ENCODE results near the gene SPDYE3.
"Not testable (repeated sequence)": the region's sequence is repeated elsewhere in the genome, so short reads cannot be mapped to it uniquely, and the experiment has no call there.

SPDYE3 gene

GRCh38 chr7:100271716-100272537 is 35.6 kb upstream of the SPDYE3 start:
- TF ChIP-seq, protein P1, sequence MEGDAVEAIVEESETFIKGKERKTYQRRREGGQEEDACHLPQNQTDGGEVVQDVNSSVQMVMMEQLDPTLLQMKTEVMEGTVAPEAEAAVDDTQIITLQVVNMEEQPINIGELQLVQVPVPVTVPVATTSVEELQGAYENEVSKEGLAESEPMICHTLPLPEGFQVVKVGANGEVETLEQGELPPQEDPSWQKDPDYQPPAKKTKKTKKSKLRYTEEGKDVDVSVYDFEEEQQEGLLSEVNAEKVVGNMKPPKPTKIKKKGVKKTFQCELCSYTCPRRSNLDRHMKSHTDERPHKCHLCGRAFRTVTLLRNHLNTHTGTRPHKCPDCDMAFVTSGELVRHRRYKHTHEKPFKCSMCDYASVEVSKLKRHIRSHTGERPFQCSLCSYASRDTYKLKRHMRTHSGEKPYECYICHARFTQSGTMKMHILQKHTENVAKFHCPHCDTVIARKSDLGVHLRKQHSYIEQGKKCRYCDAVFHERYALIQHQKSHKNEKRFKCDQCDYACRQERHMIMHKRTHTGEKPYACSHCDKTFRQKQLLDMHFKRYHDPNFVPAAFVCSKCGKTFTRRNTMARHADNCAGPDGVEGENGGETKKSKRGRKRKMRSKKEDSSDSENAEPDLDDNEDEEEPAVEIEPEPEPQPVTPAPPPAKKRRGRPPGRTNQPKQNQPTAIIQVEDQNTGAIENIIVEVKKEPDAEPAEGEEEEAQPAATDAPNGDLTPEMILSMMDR (IDR thresholded peaks at IDR 0.05; ENCODE audit: control insufficient read depth, insufficient read depth, low read depth, low read length, missing control alignments) = peak; percentile 12
- peak; percentile 84 for DNase-seq (ENCODE audit: low read depth)

GRCh38 chr7:100272538-100272902 is 35.0 kb upstream of the SPDYE3 start:
- not testable (repeated sequence) for DNase-seq (ENCODE audit: low read depth)
- H3K4me3 ChIP-seq (ENCODE audit: control insufficient read depth, low read depth, low read length) = peak overlapping the region; percentile 55

More at GRCh38 chr7:100271716-100272537, 35.6 kb upstream of the SPDYE3 start:
- peak overlapping the region; percentile 55 for H3K4me3 ChIP-seq (ENCODE audit: control insufficient read depth, low read depth, low read length)

GRCh38 chr7:100275120-100275519 is 32.4 kb upstream of the SPDYE3 start:
- no peak for DNase-seq (ENCODE audit: low read depth)
- TF ChIP-seq, protein P1 (IDR thresholded peaks at IDR 0.05; ENCODE audit: control insufficient read depth, insufficient read depth, low read depth, low read length, missing control alignments) = no peak

GRCh38 chr7:100276126-100276525 is 31.4 kb upstream of the SPDYE3 start:
- not testable (repeated sequence) for DNase-seq (ENCODE audit: low read depth); H3K4me3 ChIP-seq (ENCODE audit: control insufficient read depth, low read depth, low read length)

More at GRCh38 chr7:100275120-100275519, 32.4 kb upstream of the SPDYE3 start:
- H3K4me3 ChIP-seq (ENCODE audit: control insufficient read depth, low read depth, low read length) = no peak overlapping the region

- not testable (repeated sequence) for DNase-seq (ENCODE audit: low read depth); H3K4me3 ChIP-seq (ENCODE audit: control insufficient read depth, low read depth, low read length)
Observed at GRCh38 chr7:100282069-100282608, 25.4 kb upstream of the SPDYE3 start.

- not testable (repeated sequence) for H3K4me3 ChIP-seq (ENCODE audit: control insufficient read depth, low read depth, low read length)
Observed at GRCh38 chr7:100283147-100283546, 24.4 kb upstream of the SPDYE3 start.

DNA sequence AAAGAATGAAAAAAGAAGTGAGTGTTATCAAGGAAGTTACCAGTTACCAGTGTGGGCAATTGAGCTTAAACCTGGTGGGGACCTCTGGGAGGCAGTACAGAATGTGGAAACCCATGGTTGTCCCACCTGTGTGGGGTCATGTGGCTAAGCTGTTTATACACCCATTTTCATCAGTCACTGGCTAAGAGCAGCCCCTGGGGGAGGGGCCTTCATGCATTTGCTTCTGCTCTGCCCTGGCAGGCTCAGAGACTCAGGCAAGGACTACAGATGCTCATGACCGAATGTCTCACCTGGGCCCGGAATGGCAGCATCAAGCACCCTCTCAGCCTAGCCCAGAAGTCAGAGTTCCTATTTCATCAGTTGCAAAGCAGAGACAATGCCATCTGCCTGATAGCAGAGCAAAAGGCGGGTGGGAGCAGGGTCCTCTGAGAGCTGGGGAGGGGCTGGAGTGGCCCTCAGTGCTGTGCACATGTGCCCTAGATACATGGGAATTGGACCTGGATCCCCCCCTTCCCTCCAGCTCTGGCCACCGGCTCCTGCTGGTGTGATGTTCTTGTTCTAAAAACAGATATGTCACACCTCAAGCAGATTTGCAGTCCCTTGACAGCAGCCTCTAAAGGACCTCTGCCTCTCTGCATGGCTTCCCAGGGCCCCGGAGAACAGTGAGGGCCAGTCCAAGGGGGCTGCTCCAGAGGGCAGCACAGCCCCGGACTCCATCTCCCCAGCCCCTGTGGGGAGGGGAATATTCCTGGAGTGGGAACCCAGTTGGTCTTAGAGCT is 20.1 kb upstream of the SPDYE3 start:
- DNase-seq (ENCODE audit: low read depth); H3K4me3 ChIP-seq (ENCODE audit: control insufficient read depth, low read depth, low read length): not testable (repeated sequence)

More at GRCh38 chr7:100283147-100283546, 24.4 kb upstream of the SPDYE3 start:
- not testable (repeated sequence) for DNase-seq (ENCODE audit: low read depth)

DNA sequence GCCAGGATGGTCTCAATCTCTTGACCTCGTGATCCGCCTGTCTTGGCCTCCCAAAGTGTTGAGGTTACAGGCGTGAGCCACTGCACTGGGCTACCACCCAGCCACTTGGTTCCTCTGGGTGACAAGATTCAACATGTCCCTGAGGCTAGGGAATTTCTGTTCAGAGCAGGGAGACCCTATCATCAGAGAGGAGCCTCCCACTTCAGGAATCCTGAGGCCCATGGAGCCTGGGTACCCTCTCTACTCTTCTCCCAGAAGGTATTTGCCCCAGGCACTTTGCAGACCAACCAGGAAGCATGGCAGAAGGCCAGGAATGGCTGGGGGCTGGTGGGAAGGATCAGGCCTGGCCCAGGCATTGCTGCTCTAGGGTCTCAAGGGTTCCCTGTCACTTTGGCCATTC is 19.2 kb upstream of the SPDYE3 start:
- not testable (repeated sequence) for H3K4me3 ChIP-seq (ENCODE audit: control insufficient read depth, low read depth, low read length); DNase-seq (ENCODE audit: low read depth)

- H3K4me3 ChIP-seq (ENCODE audit: control insufficient read depth, low read depth, low read length); DNase-seq (ENCODE audit: low read depth): not testable (repeated sequence)
Observed at GRCh38 chr7:100292162-100292561, 15.3 kb upstream of the SPDYE3 start.

- not testable (repeated sequence) for H3K4me3 ChIP-seq (ENCODE audit: control insufficient read depth, low read depth, low read length); DNase-seq (ENCODE audit: low read depth)
Observed at GRCh38 chr7:100295269-100295668, 12.2 kb upstream of the SPDYE3 start.

DNA sequence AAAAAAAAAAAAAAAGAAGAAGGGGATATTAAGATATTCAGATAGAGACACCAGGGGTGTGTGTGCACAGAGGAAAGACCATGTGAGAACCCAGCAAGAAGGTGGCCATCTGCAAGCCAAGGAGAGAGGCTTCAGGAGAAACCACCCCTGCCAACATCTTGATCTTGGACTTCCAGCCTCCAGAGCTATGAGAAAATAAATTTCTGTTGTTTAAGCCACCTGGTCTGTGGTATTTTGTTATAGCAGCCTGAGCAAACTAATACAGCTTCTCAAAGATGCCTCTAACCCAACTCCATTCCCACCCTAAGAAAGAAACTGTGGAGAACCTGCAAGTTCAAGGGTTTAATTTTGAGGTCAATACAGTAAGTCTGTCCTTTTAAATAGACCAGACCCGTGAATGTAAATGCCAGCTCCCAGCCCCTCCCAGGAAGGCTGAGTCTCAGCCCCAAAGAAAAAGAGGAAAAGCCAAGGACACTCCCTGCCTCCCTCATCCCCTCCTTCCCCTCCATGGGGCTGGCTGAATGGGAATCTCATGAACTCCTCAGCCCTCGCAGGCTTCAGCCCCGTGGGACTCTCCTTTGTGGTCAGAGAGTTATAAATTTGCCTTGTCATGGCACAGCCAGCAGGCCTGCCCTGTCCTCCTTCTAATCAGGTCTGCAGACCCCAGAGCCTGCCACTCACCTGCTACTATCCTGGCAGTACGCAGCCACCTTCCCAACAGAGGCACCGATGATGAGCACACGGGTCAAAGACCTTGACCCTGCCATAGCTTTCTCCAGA is 9.5 kb upstream of the SPDYE3 start:
- H3K4me3 ChIP-seq (ENCODE audit: control insufficient read depth, low read depth, low read length); DNase-seq (ENCODE audit: low read depth): not testable (repeated sequence)

DNA sequence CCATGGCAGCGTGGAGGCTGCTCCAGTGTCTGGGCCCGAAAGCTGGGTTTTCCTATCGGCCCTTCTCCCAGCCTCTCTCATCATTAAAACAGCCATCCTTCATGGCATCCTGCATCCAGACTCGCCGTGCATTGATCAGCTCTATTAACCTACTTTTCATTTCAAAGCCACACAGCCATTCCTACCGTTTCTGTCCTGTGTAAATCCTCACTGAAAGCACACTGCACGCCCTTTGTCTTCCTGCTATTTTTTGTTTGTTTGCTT is 8.9 kb upstream of the SPDYE3 start:
- DNase-seq (ENCODE audit: low read depth); H3K4me3 ChIP-seq (ENCODE audit: control insufficient read depth, low read depth, low read length): not testable (repeated sequence)

GRCh38 chr7:100304526-100304925 is 3.0 kb upstream of the SPDYE3 start:
- H3K4me3 ChIP-seq (ENCODE audit: control insufficient read depth, low read depth, low read length); DNase-seq (ENCODE audit: low read depth): not testable (repeated sequence)

DNA sequence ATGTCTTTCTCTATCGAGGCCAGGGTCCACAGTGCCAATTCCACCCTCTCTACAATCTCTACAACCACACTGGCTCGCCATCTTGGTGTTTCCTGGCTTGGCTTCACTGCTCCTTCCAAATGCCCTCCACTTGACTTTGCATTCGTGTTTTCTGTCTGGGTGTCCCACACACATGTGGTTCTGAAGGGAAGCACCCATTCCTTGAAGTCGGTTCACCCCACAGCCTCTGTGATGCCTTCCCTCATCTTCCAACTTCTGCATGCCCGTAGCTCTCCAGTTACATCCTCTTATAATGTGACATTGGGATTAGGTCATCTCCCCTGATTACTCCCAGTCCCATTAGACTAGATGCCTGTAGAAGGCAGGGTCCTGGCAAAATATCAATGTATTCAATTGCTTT is 10.8 kb downstream of the SPDYE3 start:
- not testable (repeated sequence) for DNase-seq (ENCODE audit: low read depth); H3K4me3 ChIP-seq (ENCODE audit: control insufficient read depth, low read depth, low read length)

GRCh38 chr7:100321648-100322047 is 14.1 kb downstream of the SPDYE3 start:
- not testable (repeated sequence) for DNase-seq (ENCODE audit: low read depth); H3K4me3 ChIP-seq (ENCODE audit: control insufficient read depth, low read depth, low read length)
